ENCODE results near the gene ADAT3. TPM values are rescaled to one million over a fixed set of nuclear protein-coding genes. Genes with fewer than 3 reads are reported as not detected.

ADAT3 gene
- total RNA-seq, 1 experiment from 2014 or later = 6.9 TPM

DNA sequence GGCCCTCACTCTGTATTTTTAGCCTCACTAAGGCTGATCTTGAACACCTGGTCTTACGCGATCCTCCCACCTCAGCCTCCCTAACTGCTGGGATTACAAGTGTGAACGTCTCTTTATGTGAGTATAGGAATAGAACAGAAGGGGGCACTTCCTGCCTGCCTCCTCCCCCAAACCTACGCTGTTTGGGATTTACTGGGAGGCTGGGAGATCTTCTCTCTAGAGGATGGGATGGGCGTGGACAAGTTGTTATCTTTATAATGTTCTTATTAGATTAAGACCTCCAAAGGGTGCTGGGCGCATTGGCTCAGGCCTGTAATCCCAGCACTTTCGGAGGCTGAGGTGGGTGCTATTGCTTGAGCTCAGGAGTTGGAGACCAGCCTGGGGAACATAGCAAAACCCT, 32.9 kb downstream of the ADAT3 start:
- H3K9me3 Mint-ChIP-seq (ENCODE audit: unreplicated experiment) = no peaks in the 10 kb centered on the region
- H3K4me1 Mint-ChIP-seq (ENCODE audit: insufficient read depth, unreplicated experiment) = peaks cover 6% of the 10 kb centered on the region
- peaks cover 4% of the 10 kb centered on the region for H3K36me3 Mint-ChIP-seq (ENCODE audit: insufficient read depth, unreplicated experiment)
- H3K27me3 Mint-ChIP-seq (ENCODE audit: insufficient read depth, unreplicated experiment) = no peaks in the 10 kb centered on the region
- no peak overlapping the region for H3K4me3 Mint-ChIP-seq (ENCODE audit: unreplicated experiment)
- ChIA-PET CTCF (no interaction called here), POLR2A (no interaction called here)
- DNase-seq (ENCODE audit: unreplicated experiment) = no peak
- intact Hi-C loops (cut with micrococcal nuclease) = no loop called here
- TF ChIP-seq, protein P1, sequence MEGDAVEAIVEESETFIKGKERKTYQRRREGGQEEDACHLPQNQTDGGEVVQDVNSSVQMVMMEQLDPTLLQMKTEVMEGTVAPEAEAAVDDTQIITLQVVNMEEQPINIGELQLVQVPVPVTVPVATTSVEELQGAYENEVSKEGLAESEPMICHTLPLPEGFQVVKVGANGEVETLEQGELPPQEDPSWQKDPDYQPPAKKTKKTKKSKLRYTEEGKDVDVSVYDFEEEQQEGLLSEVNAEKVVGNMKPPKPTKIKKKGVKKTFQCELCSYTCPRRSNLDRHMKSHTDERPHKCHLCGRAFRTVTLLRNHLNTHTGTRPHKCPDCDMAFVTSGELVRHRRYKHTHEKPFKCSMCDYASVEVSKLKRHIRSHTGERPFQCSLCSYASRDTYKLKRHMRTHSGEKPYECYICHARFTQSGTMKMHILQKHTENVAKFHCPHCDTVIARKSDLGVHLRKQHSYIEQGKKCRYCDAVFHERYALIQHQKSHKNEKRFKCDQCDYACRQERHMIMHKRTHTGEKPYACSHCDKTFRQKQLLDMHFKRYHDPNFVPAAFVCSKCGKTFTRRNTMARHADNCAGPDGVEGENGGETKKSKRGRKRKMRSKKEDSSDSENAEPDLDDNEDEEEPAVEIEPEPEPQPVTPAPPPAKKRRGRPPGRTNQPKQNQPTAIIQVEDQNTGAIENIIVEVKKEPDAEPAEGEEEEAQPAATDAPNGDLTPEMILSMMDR (IDR thresholded peaks at IDR 0.05; ENCODE audit: unreplicated experiment) = no peak
- H3K27ac Mint-ChIP-seq (ENCODE audit: low read depth, unreplicated experiment) = no peak overlapping the region
- no TSS peak for BruUV-seq (replicated peaks)

DNA sequence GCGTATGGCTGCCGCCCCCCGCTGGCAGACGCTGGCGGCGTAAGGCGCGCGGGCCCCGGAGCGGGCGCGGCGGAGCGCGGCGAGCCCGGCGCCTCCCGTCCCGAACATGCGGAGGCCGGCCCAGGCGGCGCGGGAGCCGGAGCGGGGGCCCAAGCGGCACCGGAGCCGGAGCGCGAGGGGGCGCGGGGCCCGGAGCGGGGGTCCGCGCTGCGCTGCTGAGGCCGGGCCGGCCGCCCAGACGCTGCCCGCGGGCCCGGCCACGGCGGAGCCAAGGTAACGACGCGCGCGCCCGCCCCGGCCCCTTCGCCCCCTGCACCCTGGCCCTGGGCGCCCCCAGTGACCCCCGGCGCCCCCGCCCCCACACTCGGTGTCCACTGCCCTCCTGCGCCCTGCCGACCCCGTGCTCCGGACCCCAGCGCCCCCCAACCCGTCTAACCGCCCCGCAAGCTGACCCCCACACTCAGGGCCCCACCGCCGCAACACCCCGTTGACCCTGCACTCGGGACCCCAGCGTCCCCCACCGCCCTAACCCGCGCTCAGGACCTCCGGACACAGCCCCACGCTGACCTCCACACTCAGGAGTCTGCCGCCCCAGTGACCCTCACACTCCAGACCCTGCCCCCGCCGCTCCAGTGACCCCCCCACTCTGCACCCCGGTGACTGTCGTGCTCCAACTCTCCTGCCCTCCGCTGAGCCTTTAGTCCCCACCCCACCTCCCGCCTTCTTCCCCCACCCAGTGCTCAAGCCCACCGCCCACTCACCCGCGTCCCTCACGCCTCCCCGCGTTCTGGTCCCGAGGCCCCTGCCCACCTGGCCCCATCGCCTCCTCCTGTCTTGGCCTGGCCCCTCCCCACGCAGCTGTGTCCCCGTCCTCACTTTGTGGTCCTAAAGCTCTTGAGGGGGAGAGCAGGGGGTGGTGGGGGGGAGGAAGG, 36.2 kb downstream of the ADAT3 start, which contains the start of gene CSNK1G2:
CSNK1G2 (plus strand) TSS at position 27 of the 932 bp plus-strand sequence. CDS start 28,601 bp downstream, outside the sequence.
- no peak for DNase-seq (ENCODE audit: unreplicated experiment)
- no peaks in the 10 kb centered on the region for H3K36me3 Mint-ChIP-seq (ENCODE audit: insufficient read depth, unreplicated experiment)
- ChIA-PET POLR2A (interaction anchor here (1.0 to 1.1 kb wide), 2 partner anchors 57 to 119 kb away, joined by 3 to 4 read pairs; no protein-coding TSS in a partner anchor), CTCF (interaction anchor here (0.5 to 1.3 kb wide), 3 partner anchors 13 to 350 kb away, joined by 3 to 4 read pairs (median 3); no protein-coding TSS in a partner anchor)
- BruUV-seq (replicated peaks) = no TSS peak
- peak within 1 kb of the TSS; percentile 92 for H3K27ac Mint-ChIP-seq (ENCODE audit: low read depth, unreplicated experiment)
- TF ChIP-seq, protein P1 (IDR thresholded peaks at IDR 0.05; ENCODE audit: unreplicated experiment) = no peak
- peak within 1 kb of the TSS; percentile 83 for H3K4me3 Mint-ChIP-seq (ENCODE audit: unreplicated experiment)
- intact Hi-C loops (cut with micrococcal nuclease) = no loop called here
- H3K4me1 Mint-ChIP-seq (ENCODE audit: insufficient read depth, unreplicated experiment) = peaks cover 12% of the 10 kb centered on the region
- no peaks in the 10 kb centered on the region for H3K27me3 Mint-ChIP-seq (ENCODE audit: insufficient read depth, unreplicated experiment)
- no peaks in the 10 kb centered on the region for H3K9me3 Mint-ChIP-seq (ENCODE audit: unreplicated experiment)

DNA sequence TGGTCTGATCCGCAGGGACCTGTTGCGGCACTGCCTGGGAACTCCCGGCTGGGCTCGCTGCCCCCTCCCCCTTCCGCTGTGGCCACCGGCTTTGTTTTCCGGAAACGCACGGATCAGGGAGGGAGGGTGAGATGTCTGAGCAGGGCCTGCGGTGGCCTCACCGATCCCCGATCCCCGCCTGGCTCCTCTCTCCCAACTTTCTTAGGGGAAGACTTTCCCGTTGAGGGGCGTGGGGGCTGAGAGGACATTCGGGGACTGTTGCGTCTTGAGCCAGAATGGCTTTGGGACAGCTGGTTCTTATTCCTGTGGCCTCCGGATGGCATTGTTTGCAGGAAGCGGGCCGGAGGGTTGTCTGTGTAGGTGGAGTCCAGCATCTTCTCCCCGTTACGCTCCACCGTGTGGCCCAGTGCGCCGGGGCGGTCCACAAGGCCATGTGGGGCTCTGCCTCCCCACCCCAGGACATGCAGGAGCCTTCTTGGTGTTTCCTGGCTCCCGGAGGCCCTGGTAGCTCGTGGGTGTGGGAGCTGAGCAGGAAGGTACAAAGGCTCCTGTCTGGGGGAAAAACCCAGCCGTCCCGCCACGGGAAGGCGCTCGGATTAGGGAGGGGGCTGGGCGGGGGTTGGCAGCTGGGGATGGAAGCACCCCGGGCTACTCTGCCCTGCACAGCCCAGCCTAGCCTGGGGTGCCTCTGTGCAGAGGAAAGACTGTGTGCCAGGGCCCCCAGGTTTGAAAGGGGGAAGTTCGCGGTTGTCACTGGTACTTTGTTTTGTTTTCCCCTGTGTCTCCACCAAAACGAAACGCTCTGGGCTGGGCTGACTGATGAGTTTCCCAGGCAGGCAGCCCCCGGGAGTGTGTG, 37.1 kb downstream of the ADAT3 start:
- H3K9me3 Mint-ChIP-seq (ENCODE audit: unreplicated experiment) = no peaks in the 10 kb centered on the region
- peaks cover 12% of the 10 kb centered on the region for H3K4me1 Mint-ChIP-seq (ENCODE audit: insufficient read depth, unreplicated experiment)
- no TSS peak for BruUV-seq (replicated peaks)
- peak overlapping the region; percentile 83 for H3K4me3 Mint-ChIP-seq (ENCODE audit: unreplicated experiment)
- H3K27me3 Mint-ChIP-seq (ENCODE audit: insufficient read depth, unreplicated experiment) = no peaks in the 10 kb centered on the region
- TF ChIP-seq, protein P1 (IDR thresholded peaks at IDR 0.05; ENCODE audit: unreplicated experiment) = no peak
- peak overlapping the region; percentile 75 for H3K27ac Mint-ChIP-seq (ENCODE audit: low read depth, unreplicated experiment)
- DNase-seq (ENCODE audit: unreplicated experiment) = peak; percentile 78
- ChIA-PET POLR2A (interaction anchor here (0.8 to 1.1 kb wide), 6 partner anchors 15 to 118 kb away, joined by 3 to 4 read pairs (median 4); no protein-coding TSS in a partner anchor), CTCF (interaction anchor here (0.5 to 1.3 kb wide), 5 partner anchors 12 to 351 kb away, joined by 3 to 5 read pairs (median 3); no protein-coding TSS in a partner anchor)
- H3K36me3 Mint-ChIP-seq (ENCODE audit: insufficient read depth, unreplicated experiment) = no peaks in the 10 kb centered on the region
- intact Hi-C loops (cut with micrococcal nuclease) = no loop called here
